HepG2 (cell line): ENCODE measurements around the gene SH3GL1. TPM values are rescaled to one million over a fixed set of nuclear protein-coding genes. Genes with fewer than 3 reads are reported as not detected.

Experiments used
- IRF2 ChIP-seq: IDR thresholded peaks from 2 replicates; pipeline ENCODE4 v1.6.1; 2018; ENCODE audit warnings: missing genetic modification reagents, missing compliant biosample characterization
- KMT2B ChIP-seq: IDR thresholded peaks from 2 replicates; pipeline ENCODE4 v1.6.1; 2016; ENCODE audit warnings: missing genetic modification reagents, missing compliant biosample characterization
- MAFK ChIP-seq, 2 experiments: IDR thresholded peaks in 1 of 2; conservative IDR thresholded peaks in 1 of 2; 2 replicates each; pipeline ENCODE4 v1.6.1; 2011; ENCODE audit warnings: improper control_type of control experiment in 2 of 2, low read length in 2 of 2
- NFIB ChIP-seq: sonication (generic); formaldehyde crosslinking; IDR thresholded peaks from 2 replicates; pipeline ENCODE4 v1.9.0; 2021; ENCODE audit warnings: missing genetic modification reagents, mild to moderate bottlenecking, borderline replicate concordance
- SRSF9 ChIP-seq: fragments of 200-400 bp; formaldehyde crosslinking; IDR thresholded peaks from 2 replicates; pipeline ENCODE4 v1.6.1; 2018; ENCODE audit warnings: borderline replicate concordance, mild to moderate bottlenecking, low read depth, low read length; ENCODE audit not compliant: insufficient read depth, poor library complexity, severe bottlenecking
- ZEB1 ChIP-seq: IDR thresholded peaks from 2 replicates; pipeline ENCODE4 v1.6.1; 2012; ENCODE audit warnings: mild to moderate bottlenecking, low read depth, inconsistent platforms; ENCODE audit not compliant: insufficient replicate concordance
- ZNF329 ChIP-seq: sonication (generic); formaldehyde crosslinking; IDR thresholded peaks from 2 replicates; pipeline ENCODE4 v1.9.0; 2021; ENCODE audit warnings: low read depth, mild to moderate bottlenecking, missing genetic modification reagents
- ZNF510 ChIP-seq: sonication (generic); formaldehyde crosslinking; IDR thresholded peaks from 2 replicates; pipeline ENCODE4 v1.4.0; 2020; ENCODE audit warnings: low read depth, mild to moderate bottlenecking, missing genetic modification reagents
- ZNF674 ChIP-seq: sonication (generic); formaldehyde crosslinking; IDR thresholded peaks from 2 replicates; pipeline ENCODE4 v1.5.0; 2020; ENCODE audit warnings: low read depth, mild to moderate bottlenecking, missing genetic modification reagents
- polyA plus RNA-seq, 8 experiments: library from polyadenylated mRNA; depleted of rRNA in 3 of 8; stranded (reverse) in 7 of 8; unstranded in 1 of 8; fragments of >200 nt; fragmentation: Illumina TruSeq in 4 of 8; extraction: Trizol in 4 of 8; gene quantifications; 2 replicates each; pipeline versions ENCODE4 v1.2.1 to v1.2.3, GENCODE V29; 2011 to 2016; ENCODE audit warnings: low read depth in 4 of 8, missing spikeins in 1 of 8, mixed read lengths in 1 of 8; ENCODE audit not compliant: insufficient read depth in 1 of 8
- total RNA-seq, 5 experiments: library from RNA; depleted of rRNA; stranded (reverse); fragments of >200 nt; fragmentation: Illumina TruSeq; extraction: Trizol; gene quantifications; 2 replicates each; pipeline ENCODE4 v1.2.3, GENCODE V29; 2016; ENCODE audit warnings: low read depth in 1 of 5
- TF ChIP-seq, protein P1 (sequence below): sonication (generic); formaldehyde crosslinking; IDR thresholded peaks from 2 replicates; pipeline ENCODE4 v1.4.0; 2020; ENCODE audit warnings: missing genetic modification reagents
- TF ChIP-seq, protein P2 (sequence below): sonication (generic); formaldehyde crosslinking; IDR thresholded peaks from 2 replicates; pipeline ENCODE4 v1.5.1; 2020; ENCODE audit warnings: missing genetic modification reagents, mild to moderate bottlenecking, borderline replicate concordance
- TF ChIP-seq, protein P3 (sequence below): IDR thresholded peaks from 2 replicates; pipeline ENCODE4 v1.6.1; 2016; ENCODE audit warnings: low read depth, borderline replicate concordance
- TF ChIP-seq, protein P4 (sequence below): sonication (generic); formaldehyde crosslinking; IDR thresholded peaks from 2 replicates; pipeline ENCODE4 v1.4.0; 2020; ENCODE audit warnings: missing genetic modification reagents, borderline replicate concordance

Gene SH3GL1
- total and polyA plus RNA-seq, 2 of the 13 experiments (the other 11 are each of a cell fraction or from before 2014, with no cell fraction given), result 33.0 to 45.1 TPM

DNA sequence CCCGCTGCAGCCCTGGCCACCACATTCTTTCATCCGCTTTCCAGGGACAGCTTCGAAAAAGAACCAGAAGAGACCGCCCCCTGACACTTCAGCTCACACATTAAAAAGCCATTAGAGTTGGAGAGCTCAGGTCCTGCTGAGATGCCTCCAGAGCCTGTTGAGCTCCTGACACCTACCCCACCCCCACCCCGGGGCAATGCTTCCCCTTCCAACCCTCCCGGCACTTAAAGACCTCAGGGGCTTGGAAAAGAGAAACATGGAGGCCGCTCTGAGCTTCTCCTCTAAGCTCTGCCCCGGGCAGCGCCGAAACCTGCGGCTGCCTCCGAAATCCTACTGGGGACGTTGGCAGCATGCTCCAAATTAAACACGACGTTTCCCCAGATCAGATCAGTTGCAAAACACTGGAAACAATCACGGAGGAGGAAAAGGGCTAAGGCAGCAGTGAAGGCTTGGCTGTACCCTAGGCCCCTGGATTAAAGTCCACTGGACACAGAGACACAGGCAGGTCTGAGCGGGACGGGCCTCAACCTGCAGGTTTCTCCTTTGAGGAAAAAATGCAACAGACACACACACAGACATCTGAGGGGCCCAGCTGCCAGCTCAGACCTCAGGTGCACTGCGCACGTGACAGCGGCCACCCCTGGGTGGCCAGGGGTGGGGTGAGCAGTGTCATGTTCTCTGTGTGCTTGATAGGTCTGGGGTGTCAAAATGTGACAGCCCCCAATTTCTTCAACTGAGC lies 9.6 kb downstream of the SH3GL1 start (continued):
- TF ChIP-seq, protein P1, sequence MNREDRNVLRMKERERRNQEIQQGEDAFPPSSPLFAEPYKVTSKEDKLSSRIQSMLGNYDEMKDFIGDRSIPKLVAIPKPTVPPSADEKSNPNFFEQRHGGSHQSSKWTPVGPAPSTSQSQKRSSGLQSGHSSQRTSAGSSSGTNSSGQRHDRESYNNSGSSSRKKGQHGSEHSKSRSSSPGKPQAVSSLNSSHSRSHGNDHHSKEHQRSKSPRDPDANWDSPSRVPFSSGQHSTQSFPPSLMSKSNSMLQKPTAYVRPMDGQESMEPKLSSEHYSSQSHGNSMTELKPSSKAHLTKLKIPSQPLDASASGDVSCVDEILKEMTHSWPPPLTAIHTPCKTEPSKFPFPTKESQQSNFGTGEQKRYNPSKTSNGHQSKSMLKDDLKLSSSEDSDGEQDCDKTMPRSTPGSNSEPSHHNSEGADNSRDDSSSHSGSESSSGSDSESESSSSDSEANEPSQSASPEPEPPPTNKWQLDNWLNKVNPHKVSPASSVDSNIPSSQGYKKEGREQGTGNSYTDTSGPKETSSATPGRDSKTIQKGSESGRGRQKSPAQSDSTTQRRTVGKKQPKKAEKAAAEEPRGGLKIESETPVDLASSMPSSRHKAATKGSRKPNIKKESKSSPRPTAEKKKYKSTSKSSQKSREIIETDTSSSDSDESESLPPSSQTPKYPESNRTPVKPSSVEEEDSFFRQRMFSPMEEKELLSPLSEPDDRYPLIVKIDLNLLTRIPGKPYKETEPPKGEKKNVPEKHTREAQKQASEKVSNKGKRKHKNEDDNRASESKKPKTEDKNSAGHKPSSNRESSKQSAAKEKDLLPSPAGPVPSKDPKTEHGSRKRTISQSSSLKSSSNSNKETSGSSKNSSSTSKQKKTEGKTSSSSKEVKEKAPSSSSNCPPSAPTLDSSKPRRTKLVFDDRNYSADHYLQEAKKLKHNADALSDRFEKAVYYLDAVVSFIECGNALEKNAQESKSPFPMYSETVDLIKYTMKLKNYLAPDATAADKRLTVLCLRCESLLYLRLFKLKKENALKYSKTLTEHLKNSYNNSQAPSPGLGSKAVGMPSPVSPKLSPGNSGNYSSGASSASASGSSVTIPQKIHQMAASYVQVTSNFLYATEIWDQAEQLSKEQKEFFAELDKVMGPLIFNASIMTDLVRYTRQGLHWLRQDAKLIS, result peak; percentile 60; the same call in 1 of the 2 replicates
- TF ChIP-seq, protein P2, sequence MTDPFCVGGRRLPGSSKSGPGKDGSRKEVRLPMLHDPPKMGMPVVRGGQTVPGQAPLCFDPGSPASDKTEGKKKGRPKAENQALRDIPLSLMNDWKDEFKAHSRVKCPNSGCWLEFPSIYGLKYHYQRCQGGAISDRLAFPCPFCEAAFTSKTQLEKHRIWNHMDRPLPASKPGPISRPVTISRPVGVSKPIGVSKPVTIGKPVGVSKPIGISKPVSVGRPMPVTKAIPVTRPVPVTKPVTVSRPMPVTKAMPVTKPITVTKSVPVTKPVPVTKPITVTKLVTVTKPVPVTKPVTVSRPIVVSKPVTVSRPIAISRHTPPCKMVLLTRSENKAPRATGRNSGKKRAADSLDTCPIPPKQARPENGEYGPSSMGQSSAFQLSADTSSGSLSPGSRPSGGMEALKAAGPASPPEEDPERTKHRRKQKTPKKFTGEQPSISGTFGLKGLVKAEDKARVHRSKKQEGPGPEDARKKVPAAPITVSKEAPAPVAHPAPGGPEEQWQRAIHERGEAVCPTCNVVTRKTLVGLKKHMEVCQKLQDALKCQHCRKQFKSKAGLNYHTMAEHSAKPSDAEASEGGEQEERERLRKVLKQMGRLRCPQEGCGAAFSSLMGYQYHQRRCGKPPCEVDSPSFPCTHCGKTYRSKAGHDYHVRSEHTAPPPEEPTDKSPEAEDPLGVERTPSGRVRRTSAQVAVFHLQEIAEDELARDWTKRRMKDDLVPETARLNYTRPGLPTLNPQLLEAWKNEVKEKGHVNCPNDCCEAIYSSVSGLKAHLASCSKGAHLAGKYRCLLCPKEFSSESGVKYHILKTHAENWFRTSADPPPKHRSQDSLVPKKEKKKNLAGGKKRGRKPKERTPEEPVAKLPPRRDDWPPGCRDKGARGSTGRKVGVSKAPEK (CRISPR knock-in tag), result no peak
- TF ChIP-seq MAFK (conservative IDR thresholded peaks at IDR 0.05 in 1 of 2, IDR thresholded peaks at IDR 0.05 in 1 of 2; ENCODE audit: low read length in 2 of 2), result no peak
- TF ChIP-seq ZEB1, result peak; percentile 54
- peak; percentile 47; the same call in 1 of the 2 replicates for TF ChIP-seq KMT2B (CRISPR knock-in tag)
- no peak for TF ChIP-seq ZNF674 (CRISPR knock-in tag)
- no peak for TF ChIP-seq ZNF510 (CRISPR knock-in tag)
- TF ChIP-seq IRF2, result peak; percentile 66; the same call in 1 of the 2 replicates
- no peak for TF ChIP-seq NFIB (CRISPR knock-in tag)
- TF ChIP-seq ZNF329 (CRISPR knock-in tag), result no peak
- no peak for TF ChIP-seq SRSF9
- TF ChIP-seq, protein P3, sequence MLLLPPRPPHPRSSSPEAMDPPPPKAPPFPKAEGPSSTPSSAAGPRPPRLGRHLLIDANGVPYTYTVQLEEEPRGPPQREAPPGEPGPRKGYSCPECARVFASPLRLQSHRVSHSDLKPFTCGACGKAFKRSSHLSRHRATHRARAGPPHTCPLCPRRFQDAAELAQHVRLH, result no peak; the same call in 1 of the 2 replicates
- TF ChIP-seq, protein P4, sequence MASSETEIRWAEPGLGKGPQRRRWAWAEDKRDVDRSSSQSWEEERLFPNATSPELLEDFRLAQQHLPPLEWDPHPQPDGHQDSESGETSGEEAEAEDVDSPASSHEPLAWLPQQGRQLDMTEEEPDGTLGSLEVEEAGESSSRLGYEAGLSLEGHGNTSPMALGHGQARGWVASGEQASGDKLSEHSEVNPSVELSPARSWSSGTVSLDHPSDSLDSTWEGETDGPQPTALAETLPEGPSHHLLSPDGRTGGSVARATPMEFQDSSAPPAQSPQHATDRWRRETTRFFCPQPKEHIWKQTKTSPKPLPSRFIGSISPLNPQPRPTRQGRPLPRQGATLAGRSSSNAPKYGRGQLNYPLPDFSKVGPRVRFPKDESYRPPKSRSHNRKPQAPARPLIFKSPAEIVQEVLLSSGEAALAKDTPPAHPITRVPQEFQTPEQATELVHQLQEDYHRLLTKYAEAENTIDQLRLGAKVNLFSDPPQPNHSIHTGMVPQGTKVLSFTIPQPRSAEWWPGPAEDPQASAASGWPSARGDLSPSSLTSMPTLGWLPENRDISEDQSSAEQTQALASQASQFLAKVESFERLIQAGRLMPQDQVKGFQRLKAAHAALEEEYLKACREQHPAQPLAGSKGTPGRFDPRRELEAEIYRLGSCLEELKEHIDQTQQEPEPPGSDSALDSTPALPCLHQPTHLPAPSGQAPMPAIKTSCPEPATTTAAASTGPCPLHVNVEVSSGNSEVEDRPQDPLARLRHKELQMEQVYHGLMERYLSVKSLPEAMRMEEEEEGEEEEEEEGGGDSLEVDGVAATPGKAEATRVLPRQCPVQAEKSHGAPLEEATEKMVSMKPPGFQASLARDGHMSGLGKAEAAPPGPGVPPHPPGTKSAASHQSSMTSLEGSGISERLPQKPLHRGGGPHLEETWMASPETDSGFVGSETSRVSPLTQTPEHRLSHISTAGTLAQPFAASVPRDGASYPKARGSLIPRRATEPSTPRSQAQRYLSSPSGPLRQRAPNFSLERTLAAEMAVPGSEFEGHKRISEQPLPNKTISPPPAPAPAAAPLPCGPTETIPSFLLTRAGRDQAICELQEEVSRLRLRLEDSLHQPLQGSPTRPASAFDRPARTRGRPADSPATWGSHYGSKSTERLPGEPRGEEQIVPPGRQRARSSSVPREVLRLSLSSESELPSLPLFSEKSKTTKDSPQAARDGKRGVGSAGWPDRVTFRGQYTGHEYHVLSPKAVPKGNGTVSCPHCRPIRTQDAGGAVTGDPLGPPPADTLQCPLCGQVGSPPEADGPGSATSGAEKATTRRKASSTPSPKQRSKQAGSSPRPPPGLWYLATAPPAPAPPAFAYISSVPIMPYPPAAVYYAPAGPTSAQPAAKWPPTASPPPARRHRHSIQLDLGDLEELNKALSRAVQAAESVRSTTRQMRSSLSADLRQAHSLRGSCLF (CRISPR knock-in tag), result 0 out of 2 replicates have a peak, but pooled peaks have one; percentile 29
